Brain microvascular endothelial cell (primary cell): ENCODE data around the gene CHML.

Source experiments
- DNase-seq: peaks from one replicate; pipeline ENCODE4 v3.0.0-alpha.2; 2020
- H3K27ac ChIP-seq: fragments of 250-450 bp; sonication (Bioruptor Pico); 2 replicates; pipeline ENCODE4 v1.5.1; 2020; ENCODE audit warnings: mild to moderate bottlenecking, moderate library complexity
- H3K27me3 ChIP-seq: fragments of 250-450 bp; sonication (Bioruptor Pico); replicated peaks from 2 replicates; pipeline ENCODE4 v1.5.1; 2020; ENCODE audit warnings: mild to moderate bottlenecking
- H3K36me3 ChIP-seq: fragments of 250-450 bp; sonication (Bioruptor Pico); replicated peaks from 2 replicates; pipeline ENCODE4 v1.5.1; 2020; ENCODE audit warnings: mild to moderate bottlenecking
- H3K4me3 ChIP-seq: 2 replicates; pipeline ENCODE4 v1.5.1; 2011; ENCODE audit warnings: low read depth, mild to moderate bottlenecking, control low read depth, low read length, moderate library complexity
- CTCF ChIP-seq: IDR thresholded peaks from 2 replicates; pipeline ENCODE4 v1.5.1; 2011; ENCODE audit warnings: low read depth, mild to moderate bottlenecking, moderate library complexity, low read length, control low read depth, inconsistent platforms; ENCODE audit errors: missing control alignments
- in situ Hi-C: cut with HindIII; loops from 2 replicates; pipeline ENCODE4 v1.10.0; 2017; ENCODE audit warnings: low sequenced_read_pairs, low pct_ligation_motif_present

The CHML gene

GRCh38 chr1:241654019-241654418 is 13.8 kb upstream of the CHML start:
- in situ Hi-C loops: no loop called here
- TF ChIP-seq CTCF: no peak
- no peaks in the 10 kb centered on the region for H3K36me3 ChIP-seq

GRCh38 chr1:241652012-241652411 is 11.8 kb upstream of the CHML start, which contains the start of gene WDR64:
Gene WDR64 (plus strand): TSS chr1:241652281. CDS start chr1:241652485, 204 bp downstream.
- in situ Hi-C loops: no loop called here
- TF ChIP-seq CTCF: no peak
- Histone ChIP-seq H3K36me3 (no peaks in the 10 kb centered on the region), H3K27me3 (no peaks in the 10 kb centered on the region), H3K4me3 (no peak within 1 kb of the TSS), H3K27ac (no peak within 1 kb of the TSS)
- DNase-seq: no peak

More at GRCh38 chr1:241654019-241654418, 13.8 kb upstream of the CHML start:
- DNase-seq: no peak
- Histone ChIP-seq H3K27me3 (no peaks in the 10 kb centered on the region), H3K27ac (no peak overlapping the region), H3K4me3 (no peak overlapping the region)

GRCh38 chr1:241648159-241648558 is 8.0 kb upstream of the CHML start:
- Histone ChIP-seq H3K27me3 (no peaks in the 10 kb centered on the region), H3K27ac (no peak overlapping the region), H3K36me3 (no peaks in the 10 kb centered on the region), H3K4me3 (no peak overlapping the region)
- no peak for DNase-seq
- in situ Hi-C loops: no loop called here
- TF ChIP-seq CTCF: no peak

GRCh38 chr1:241647658-241648057 is 7.5 kb upstream of the CHML start:
- Histone ChIP-seq H3K27me3 (no peaks in the 10 kb centered on the region), H3K36me3 (no peaks in the 10 kb centered on the region), H3K27ac (no peak overlapping the region), H3K4me3 (no peak overlapping the region)
- DNase-seq: no peak
- in situ Hi-C loops: no loop called here
- TF ChIP-seq CTCF: no peak

- DNase-seq: no peak
- in situ Hi-C loops: no loop called here
- H3K4me3 ChIP-seq: no peak overlapping the region
- no peaks in the 10 kb centered on the region for H3K36me3 ChIP-seq
- no peaks in the 10 kb centered on the region for H3K27me3 ChIP-seq
- no peak overlapping the region for H3K27ac ChIP-seq
- TF ChIP-seq CTCF: no peak
Measured at GRCh38 chr1:241646201-241646600, 6.0 kb upstream of the CHML start.

GRCh38 chr1:241645199-241645598 is 5.0 kb upstream of the CHML start:
- in situ Hi-C loops: no loop called here
- Histone ChIP-seq H3K36me3 (no peaks in the 10 kb centered on the region), H3K27ac (no peak overlapping the region), H3K4me3 (no peak overlapping the region), H3K27me3 (no peaks in the 10 kb centered on the region)
- TF ChIP-seq CTCF: no peak
- DNase-seq: no peak
